NCI-H1417 treated with DMSO at 0.1 percent for 48 hours (cell line): ENCODE measurements around the gene CD96.
"Not testable (repeated sequence)": the region's sequence is repeated elsewhere in the genome, so short reads cannot be mapped to it uniquely, and the experiment has no call there.

Experiments used
- DNase-seq: peaks from one replicate; lab custom pipeline; 2025; lab: John Stamatoyannopoulos, UW

The CD96 gene

DNA sequence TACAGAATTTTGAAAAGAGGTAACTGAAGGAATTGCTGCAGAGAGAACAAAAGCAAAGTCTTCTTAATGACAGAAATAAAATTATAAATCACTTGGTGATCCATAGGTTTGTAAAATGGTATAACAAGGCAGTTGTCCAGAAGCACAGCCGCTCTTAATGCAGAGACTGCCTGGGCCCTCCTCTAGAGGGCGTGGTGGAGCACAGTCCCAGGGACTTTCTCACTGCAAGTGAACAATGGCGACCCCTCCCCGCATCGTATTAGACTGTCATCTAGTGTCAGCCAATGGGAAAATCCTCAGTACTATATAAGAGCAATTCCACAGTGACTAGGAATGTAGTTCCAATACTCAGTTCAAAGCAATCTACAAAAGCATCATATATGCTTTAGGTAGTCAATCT, 79.5 kb downstream of the CD96 start:
- DNase-seq = no peak

DNA sequence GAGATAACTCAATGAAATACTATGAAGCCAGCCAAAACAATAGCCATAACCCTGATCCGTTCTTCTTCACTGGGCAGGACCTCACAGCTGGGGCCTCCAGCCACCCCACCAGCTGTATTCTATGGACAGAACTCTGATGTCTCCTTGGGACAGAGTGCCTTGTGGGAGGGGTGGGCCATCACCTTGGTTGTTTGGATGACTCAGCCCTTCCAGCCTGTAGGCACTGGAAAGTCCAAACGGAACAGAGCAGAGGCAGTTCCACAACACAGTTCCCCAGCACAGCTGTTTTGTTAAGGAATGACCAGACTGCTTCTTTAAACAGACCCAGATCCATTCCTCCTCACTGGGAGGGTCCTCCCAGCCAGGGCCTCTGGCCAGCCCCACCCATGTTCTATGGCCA, 85.1 kb downstream of the CD96 start:
- DNase-seq = no peak

DNA sequence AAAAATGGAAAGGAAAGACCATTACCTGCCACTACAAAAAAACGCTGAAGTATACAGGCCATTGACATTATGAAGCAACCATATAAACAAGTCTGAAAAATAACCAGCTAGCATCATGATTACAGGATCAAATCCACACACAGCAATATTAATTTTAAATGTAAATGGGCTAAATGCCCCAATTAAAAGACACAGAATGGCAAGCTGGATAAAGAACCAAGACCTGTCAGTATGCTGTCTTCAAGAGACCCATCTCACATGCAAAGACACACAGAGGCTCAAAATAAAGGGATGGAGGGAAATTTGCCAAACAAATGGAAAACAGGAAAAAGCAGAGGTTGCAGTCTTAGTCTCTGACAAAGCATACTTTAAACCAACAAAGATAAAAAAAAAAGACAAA, 87.0 kb downstream of the CD96 start:
- DNase-seq = not testable (repeated sequence)

DNA sequence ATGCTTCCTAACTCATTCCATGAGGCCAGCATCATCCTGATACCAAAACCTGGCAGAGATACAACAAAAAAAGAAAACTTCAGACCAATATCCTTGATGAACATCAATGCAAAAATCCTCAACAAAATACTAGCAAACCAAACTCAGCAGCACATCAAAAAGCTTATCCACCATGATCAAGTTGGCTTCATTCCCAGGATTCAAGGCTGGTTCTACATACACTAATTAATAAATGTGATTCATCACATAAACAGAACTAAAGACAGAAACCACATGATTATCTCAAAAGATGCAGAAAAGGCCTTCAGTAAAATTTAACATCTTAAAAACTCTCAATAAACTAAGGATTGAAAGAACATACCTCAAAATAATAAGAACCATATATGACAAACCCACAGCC, 88.6 kb downstream of the CD96 start:
- not testable (repeated sequence) for DNase-seq

DNA sequence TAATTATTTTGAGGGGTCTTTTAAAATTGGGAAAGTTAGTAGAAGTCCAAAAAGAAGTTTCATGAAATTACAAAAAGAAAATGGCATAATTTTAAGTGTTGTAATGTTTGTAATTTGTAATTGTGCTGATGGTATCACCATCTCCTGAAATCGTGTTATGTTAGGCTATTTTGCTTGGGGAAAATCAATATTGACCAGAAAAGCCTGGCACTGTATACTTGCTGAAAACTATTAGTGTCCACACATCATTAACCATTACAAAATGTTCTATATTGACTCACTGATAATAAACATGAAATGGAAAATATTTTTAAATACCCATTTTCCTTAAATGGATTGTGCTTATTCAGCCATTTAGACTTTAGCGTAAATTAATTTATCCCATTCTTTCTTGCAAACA, 93.4 kb downstream of the CD96 start:
- DNase-seq = no peak

DNA sequence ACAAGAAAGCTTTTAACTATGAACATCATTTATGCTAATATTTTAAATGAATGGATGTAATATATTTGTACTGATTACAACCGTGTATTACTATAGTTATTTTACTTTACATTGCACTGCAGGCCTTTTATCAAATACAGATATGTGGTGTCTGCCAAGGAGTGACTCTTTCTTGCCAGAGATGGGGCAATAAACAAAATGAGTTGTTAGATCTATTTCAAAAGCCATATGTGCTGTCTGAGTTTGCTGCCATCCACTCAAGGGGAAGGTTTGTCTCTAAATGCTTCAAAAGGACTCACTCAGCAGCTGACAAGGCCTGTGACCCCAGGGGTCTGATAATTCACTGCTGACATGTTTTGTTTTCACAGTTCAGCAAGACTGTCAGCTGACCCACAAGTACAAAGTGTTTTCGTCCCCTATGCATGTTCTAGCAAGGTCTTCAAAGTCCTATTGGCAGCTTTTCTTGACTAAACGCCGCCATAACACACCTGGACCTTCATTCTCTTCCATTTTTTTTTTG, 94.4 kb downstream of the CD96 start:
- no peak for DNase-seq

DNA sequence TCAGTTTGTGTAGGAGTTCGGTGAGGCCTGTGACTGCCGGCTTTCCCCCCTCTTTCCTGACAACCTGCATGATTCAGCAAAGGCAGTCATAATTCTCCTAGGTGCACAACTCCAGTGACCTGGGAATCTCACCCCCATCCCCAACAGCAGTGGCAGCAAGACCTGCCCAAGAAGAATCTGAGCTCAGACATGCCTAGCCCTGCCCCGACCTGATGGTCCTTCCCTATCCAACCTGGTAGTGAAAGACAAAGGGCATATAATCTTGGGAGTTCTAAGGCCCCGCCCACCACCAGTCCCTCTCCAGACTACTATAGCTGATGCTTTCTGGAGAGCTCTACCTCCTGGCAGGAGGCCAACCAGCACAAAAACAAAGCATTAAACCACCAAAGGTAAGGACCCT, 97.3 kb downstream of the CD96 start:
- DNase-seq = no peak

DNA sequence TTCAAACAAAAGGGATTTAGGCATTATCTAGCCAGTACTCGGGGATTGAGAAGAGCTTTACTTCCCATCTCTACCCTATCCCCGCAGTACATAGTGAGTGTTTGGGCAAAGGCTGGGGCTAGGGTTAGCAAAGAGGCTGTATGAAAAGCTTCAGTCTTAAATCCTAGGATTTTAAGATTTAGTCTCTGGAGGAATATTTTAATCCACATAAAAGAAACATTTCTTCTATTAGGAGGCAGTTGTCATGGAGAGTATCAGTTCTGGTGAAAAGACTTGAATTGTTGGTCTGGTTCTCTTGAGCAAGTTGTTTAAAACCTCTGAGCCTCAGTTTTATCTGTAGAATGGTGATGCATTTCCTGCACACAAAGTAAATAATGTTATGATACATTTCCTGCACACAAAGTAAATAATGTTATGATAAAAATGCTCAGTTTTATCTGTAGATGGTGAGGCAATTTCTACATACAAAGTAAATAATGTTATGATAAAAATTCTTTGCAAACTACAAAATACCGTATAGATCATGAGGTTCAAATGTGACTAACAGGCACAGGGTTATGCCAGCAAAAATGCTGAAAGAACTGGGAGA, 107.1 kb downstream of the CD96 start:
- no peak for DNase-seq

DNA sequence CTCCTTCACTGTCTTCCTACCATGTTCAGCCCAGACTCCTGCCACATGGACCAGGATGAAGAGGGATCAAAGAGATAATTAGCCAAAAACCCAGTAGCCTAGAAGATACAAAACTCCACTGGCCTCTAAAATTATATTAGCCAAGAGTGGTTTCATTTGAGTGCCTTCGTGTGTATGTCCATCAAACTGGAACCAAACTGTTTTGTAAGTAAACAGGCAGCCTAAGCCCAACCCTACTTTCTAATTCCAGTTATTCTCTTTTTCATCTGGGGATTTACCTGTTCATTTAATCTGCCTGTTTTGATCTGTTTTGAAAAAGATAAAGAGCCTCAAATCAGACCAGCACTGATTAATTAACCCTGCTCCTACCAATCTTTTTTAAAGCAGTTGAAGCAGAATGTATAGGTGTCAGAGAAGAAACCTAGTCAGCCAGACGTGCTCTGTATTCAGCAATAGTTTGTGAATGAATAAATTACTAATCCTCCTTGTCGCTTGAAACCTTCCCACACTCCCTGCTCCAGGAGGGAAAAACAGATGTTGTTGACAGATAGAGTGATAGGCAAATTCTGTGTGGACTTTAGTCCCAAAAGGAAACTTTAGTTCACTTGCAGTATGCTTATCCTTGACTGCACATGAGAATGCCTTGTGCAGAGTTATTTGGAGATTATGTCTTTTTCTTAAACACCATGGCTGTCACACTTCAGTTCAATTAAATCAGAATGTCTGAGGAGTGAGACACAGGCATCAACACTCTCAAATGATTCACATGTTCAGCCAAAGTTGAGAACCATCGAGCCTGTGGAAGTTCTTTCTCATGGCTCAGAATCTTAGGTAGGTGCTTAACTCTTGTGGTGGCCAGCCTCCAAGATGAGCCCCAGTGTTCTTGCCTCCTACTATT, 108.6 kb downstream of the CD96 start:
- DNase-seq = no peak

DNA sequence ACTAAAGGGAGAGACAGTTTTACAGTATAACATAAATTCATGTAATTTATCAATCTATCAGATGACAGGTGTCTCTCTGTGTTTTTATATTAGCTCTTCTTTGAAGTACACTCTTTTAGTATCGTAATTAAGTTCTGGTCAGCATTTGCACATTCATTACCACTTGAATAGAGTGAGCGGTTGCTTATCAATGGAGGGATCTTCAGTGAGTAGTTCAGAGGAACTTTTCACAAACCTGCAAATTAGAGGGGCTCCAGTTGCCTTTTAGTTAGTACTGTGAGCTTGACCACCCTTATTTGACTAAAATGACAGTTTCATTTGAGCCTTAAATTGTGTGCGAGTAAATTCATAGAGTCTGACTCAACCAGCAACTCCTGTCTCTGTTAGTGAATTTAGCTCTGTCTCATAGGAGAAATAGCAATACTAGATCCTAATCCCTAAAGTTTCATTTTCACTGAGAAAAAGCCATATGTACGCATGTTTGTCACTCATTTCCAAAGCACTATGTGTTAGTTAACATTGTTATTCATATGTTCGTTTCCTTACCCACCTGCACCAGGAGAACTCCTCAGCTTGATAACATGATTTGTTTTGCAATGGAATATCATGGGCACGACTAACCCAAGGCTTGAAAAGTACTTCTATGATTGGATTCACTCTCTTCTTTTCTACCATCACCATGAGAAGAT, 110.6 kb downstream of the CD96 start:
- DNase-seq = no peak

DNA sequence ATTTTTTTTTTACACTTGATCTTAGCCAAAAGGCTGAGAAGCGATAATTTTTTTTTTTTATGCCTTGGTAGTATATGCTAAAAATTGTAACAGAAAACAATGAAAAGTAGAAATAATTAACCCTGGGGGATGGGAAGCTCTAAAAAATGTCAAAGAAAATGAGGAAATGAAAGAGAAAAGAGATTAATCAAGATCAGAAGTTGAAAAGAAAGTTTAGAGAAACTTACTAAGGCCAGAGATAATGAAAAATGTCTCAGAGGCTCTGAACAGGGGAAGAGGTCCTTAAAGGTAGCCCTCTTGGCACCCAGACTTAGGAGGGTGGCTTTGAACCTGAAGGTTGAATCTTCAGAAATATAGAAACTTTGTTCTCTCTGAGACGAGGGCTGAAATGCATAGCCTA, 111.8 kb downstream of the CD96 start:
- DNase-seq = no peak

DNA sequence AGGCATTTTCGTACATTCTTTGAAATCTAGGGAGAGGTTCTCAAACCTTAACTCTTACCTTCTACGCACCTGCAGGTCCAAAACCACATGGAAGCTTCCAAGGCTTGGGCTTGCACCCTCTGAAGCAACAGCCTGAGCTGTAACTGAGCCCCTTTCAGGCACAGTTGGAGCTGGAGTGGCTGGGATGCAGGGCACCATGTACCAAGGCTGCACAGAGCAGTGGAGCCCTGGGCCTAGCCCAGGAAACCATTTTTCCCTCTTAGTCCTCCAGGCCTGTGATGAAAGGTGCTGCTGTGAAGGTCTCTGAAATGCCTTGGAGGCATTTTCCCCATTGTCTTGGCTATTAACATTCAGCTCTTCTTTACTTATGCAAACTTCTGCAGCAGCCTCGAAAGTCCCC, 120.0 kb downstream of the CD96 start:
- DNase-seq = no peak

DNA sequence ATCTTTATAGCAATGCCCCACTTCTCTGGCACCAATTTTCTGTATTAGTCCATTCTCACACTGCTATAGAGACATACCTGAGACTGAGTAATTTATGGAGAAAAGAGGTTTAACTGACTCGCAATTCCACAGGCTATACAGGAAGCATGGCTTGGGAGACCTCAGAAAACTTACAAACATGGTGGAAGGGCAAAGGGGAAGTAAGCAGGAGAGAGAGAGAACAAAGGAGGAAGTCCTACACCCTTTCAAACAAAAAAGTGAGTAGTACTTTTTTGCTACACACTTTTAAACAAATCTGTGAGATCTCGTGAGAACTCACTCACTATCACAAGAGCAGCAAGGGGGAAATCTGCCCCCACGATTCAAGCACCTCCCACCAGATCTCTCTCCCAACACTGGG, 120.9 kb downstream of the CD96 start:
- DNase-seq = no peak

DNA sequence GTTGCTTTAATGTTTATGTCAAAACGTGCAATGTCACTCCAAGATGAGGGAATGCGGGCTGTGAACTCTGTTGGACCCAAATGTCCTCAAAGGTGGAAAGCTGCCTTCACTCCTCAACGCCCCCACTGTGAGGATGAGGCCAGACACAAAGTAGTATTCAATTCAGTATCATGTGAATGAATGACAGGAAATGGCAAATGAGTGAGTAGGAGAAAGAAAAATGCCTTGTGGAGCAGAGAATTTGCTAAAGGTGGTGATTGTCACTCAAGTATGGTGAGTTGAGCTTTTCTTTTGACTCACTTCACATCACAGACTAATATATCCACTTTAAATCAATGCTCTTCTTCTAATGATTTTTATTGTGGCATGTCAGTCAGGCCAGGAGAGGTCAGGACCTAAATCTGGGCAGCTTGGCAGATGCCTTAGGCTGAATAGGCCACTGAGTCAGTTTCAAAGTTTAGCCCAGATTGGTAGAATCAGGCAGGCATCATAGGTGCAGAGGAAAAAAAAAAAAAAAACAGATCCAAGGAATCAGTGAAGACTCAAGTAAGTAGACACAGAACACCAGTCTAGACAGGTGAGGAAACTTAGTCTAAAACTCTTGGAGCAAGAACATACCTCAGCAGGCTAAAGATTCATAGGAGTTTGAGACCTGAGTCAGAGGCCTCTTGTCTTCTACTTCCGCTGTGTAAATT, 124.2 kb downstream of the CD96 start:
- no peak for DNase-seq

DNA sequence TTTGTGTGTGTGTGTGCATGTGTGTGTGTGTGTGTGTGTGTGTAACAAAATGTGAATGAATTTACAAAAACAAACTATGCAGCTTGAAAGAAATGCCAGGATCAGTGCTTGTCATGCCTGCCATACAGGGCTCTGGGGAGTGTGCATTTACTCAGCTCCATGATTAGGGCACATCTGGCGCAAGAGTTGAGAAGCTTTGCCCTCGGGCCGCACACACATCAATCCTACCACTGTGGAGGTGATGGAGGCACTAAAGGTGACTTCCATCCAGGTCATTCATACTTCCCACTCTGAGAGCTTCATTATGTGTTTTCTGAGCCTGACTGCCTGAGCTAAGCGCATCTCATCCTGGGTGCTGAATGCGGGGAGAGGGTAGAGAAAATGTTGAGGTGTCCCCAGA, 125.2 kb downstream of the CD96 start:
- DNase-seq = no peak

DNA sequence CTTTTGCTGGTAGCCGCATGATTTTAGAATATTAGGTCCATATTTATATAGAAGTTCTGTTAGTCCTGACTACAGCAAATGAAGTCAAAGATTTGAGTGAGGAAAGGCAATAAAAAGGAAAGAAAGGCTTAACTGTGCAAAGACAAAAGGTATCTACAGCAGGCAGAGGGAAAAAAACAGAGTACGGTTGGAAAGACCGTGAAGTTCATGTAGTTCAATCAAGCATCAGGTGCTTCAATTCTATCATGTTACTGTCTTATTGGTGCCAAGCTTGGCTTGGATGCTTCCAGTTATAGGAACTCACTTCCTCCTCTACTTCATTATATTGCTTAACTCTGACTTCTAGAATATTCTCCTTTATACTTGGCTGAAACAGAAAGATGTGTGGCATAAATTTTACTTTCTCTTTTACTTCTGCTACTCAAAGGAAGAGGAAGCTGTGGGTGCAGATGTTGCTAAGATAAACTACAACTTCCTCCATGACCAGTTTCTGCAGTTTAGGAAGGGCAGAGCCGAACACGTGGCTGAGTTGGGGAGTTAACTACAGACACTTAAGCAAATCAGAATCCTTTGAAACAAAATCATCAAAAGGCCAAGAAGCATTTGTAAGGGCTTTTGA, 125.7 kb downstream of the CD96 start:
- DNase-seq = no peak

DNA sequence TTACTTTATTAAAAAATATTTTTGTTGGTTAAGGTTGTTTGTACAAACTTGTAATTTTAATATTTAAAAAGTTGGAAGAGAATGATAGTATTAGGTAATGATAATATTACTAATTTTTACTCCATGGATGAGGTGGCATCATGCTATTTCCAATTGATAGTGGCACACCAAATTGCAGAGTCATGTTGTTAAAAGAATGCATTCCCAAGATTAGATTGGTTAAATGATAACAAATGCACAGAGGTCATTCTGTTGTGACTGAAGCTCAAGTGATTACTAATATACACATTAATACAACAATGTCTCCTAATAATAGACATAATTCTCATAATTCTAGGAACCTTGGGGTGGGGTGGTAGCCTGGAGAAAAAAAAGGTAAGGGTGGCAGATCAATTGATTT, 126.3 kb downstream of the CD96 start:
- DNase-seq = no peak

DNA sequence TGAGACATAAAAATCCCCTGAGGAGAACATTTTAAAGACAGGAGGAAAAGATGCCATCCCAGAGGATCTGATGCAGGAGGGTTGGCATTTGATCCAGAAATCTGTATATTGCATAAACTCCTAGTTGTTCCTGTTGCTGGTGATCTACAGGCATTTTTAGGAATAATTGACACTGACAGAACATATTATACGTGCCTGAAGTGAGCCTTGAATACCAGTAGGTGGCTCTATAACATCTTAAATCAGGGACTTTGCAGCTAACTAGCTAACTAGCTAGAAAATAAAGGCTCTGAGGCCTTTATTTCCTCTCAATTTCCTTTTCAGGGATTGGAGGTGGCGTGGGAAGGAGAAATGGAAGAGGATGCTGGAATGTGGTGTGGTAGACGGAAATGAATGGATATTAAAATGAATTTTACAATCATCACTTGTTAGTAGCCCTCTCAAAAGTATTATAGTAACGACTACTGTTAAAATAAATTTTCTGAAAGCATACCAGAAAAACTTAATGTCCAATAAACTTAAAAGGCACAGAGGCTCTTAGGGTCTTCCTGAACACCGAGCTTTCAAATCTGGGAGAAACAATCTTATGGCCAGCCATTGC, 127.0 kb downstream of the CD96 start:
- DNase-seq = peak; percentile 30

DNA sequence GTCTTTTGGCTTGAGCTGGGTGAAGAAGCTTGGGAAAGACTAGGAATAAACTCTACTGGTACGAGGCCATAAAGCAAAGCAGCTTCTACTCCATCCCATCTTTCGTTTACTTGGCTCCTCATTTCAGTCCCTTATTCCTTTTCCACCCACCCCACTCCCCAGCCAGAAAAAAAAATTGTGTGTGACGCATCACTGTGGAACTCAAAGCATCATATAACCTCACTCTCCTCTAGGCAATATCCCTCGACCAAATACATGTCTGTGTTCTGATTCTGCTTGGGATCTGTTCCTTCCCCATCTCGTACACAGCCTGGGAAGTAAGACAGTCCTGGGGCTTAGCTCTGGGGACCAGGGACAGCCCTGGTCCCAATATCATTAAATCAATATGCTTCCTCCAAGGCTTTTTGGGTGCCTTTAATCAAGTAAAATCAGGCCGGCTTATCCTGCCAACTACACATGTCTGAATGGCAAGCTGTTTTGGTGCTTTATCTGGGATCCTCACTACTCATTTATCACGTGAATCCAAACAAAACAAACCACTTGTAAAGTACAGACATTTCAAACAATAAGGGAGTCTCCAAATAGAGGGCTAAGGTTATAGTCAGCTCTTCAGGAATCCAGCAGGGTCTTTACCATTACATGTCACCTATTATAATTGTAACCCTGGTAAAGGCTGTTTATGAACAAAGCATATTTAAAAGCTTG, 128.1 kb downstream of the CD96 start:
- DNase-seq = no peak

DNA sequence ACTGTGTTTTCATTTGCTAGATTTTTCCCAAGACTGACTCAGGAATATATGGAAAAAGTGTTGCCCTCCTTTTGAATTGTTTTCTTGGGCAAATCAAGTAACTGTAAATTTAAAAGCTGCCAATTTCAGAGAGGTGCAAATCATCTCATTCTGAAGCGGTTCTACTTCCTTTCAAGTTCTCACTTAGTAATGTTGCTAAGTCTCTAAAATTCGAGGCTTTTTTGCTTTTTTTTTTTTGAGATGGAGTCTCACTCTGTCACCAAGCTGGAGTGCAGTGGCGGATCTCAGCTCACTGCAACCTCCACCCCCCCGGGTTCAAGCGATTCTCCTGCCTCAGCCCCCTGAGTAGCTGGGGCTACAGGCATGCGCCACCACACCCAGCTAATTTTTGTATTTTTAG, 130.5 kb downstream of the CD96 start:
- not testable (repeated sequence) for DNase-seq

DNA sequence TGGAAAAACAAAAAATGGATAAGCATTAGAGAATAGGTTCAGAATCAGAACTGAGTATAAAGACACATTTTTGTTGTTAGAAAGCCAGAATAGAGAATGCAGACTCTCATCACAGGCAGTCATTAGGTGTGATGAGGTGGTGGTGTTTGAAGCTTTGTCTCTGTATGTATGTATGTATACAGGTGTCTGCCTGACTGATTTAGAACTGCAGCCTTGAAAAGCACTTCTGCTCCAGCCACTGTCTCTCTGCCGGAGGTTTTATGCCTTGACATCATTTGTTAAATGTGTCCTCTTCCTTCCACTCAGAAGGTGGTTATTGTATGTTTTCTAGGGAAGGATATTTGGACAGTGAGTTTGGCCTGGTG, 133.8 kb downstream of the CD96 start:
- peak; percentile 19 for DNase-seq
